HG03571 (cell line): ENCODE data around the gene LAMB3.

Experiments used
- ATAC-seq: cut with Tn5 transposase; IDR thresholded peaks from one replicate; pipeline ENCODE4 v1.9.1; 2021; ENCODE audit not compliant: unreplicated experiment

Gene LAMB3

GRCh38 chr1:209598227-209598626, 54.0 kb downstream of the LAMB3 start:
- ATAC-seq: no peak

GRCh38 chr1:209597499-209597898, 54.7 kb downstream of the LAMB3 start:
- ATAC-seq: no peak

- ATAC-seq: no peak
Measured at GRCh38 chr1:209595599-209596285, 56.5 kb downstream of the LAMB3 start.

- no peak for ATAC-seq
Measured at GRCh38 chr1:209595028-209595427, 57.2 kb downstream of the LAMB3 start.

- no peak for ATAC-seq
Measured at GRCh38 chr1:209594440-209594839, 57.8 kb downstream of the LAMB3 start.

- ATAC-seq: no peak
Measured at GRCh38 chr1:209593747-209594146, 58.5 kb downstream of the LAMB3 start.

- ATAC-seq: no peak
Measured at GRCh38 chr1:209590405-209590804, 61.8 kb downstream of the LAMB3 start.

- ATAC-seq: no peak
Measured at GRCh38 chr1:209589863-209590262, 62.4 kb downstream of the LAMB3 start.

GRCh38 chr1:209589440-209589839, 62.8 kb downstream of the LAMB3 start:
- ATAC-seq: no peak

- ATAC-seq: no peak
Measured at GRCh38 chr1:209587789-209588188, 64.4 kb downstream of the LAMB3 start.

GRCh38 chr1:209586221-209586740, 65.9 kb downstream of the LAMB3 start:
- ATAC-seq: no peak

- ATAC-seq: no peak
Measured at GRCh38 chr1:209585672-209586071, 66.6 kb downstream of the LAMB3 start.

- ATAC-seq: no peak
Measured at GRCh38 chr1:209585197-209585596, 67.0 kb downstream of the LAMB3 start.

- ATAC-seq: no peak
Measured at GRCh38 chr1:209584231-209584672, 68.0 kb downstream of the LAMB3 start.

GRCh38 chr1:209583408-209583807, 68.8 kb downstream of the LAMB3 start, which contains the start of gene CAMK1G:
TSS of gene CAMK1G (plus strand) at chr1:209583714. CDS start at chr1:209594984, 11,270 bp downstream.
- ATAC-seq: no peak

- no peak for ATAC-seq
Measured at GRCh38 chr1:209580577-209580976, 71.6 kb downstream of the LAMB3 start.

GRCh38 chr1:209577346-209577745, 74.9 kb downstream of the LAMB3 start:
- no peak for ATAC-seq

GRCh38 chr1:209576392-209577197, 75.6 kb downstream of the LAMB3 start:
- peak; percentile 72 for ATAC-seq

- no peak for ATAC-seq
Measured at GRCh38 chr1:209570743-209571142, 81.5 kb downstream of the LAMB3 start.

GRCh38 chr1:209569455-209570207, 82.6 kb downstream of the LAMB3 start:
- ATAC-seq: no peak

- no peak for ATAC-seq
Measured at GRCh38 chr1:209567698-209568175, 84.5 kb downstream of the LAMB3 start.
